ENCODE measurements around the gene PARD3.

Gene PARD3

GRCh38 chr10:34106356-34106885 is 708.7 kb downstream of the PARD3 start:
- DNase-seq (ENCODE audit: low read depth in 2 of 2), result no peak

DNA sequence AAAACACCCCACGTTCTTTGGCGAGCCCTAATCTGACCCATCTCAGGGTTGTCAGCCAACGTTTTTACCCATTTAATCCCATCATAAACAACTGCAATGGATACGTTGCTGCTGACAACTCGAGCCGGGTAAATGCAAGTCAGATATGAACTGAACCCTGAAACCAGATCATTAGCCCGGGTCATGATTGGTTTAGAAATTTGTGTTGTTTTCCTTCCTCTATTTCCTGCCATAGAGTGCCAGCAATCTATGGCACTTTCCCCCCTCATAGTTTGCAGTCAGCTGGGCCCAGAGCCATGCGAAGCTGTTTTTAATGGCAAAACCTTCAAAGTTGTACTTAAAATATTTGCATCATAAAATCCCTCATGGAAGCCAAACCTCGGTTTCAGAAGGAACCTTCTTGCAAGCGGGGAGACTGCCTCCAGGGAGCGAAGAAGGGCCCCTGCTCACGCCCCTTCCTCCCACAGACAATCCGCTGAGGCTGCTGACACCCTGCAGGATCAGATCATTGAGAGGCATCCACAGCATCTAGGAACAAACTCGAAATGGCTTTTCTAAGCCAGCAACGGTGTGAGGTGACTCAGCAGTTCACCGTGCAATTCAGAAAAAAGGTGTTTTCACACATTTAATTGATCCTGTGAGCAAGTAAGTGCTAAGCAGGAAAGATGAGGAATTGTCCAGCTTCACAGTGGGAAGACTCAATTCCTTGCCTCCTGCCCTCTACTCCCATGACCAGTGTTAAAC is 710.1 kb downstream of the PARD3 start:
- no peak for DNase-seq (ENCODE audit: low read depth in 2 of 2)

- DNase-seq (ENCODE audit: low read depth in 2 of 2), result no peak
Measured at GRCh38 chr10:34102893-34103506, 712.1 kb downstream of the PARD3 start.

GRCh38 chr10:34102237-34102673 is 712.8 kb downstream of the PARD3 start:
- DNase-seq (ENCODE audit: low read depth in 2 of 2), result no peak

- no peak for DNase-seq (ENCODE audit: low read depth in 2 of 2)
Measured at GRCh38 chr10:34101001-34101400, 714.1 kb downstream of the PARD3 start.

DNA sequence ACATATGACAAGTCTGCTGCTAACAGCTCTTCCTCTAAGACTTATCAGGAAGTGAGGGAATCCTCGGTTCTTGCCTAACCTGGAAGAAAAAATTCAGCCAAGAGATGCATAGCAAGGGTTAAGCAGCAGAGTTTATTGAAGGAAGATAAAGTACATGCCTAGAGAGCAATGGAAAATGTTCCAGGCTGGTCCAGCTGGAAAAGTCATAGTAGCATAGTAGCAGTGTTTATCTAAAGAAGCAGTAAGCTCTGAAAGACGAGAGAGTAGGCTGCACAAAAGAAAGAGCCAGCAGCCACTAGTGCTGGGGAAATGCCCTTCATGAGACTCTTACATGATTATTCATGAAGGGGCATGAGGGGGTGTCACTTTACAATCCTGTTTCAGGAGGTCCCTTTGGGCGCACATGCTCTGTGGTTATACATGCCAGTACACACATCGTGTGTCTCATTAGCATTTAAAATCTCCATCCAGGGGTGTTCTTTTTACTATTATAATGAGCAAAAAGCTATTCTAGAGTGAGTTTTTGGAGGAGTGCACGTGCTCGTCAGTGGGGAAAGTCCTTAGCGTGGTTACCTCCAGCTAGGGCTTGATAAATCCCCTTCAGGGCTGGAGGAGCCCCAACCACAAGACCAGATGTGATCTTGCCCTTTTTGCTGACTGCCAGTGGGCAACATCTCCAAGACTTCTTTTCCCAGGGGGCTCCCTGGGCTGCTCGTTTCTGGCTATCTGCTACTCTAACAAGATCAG is 716.1 kb downstream of the PARD3 start:
- no peak for DNase-seq (ENCODE audit: low read depth in 2 of 2)

DNA sequence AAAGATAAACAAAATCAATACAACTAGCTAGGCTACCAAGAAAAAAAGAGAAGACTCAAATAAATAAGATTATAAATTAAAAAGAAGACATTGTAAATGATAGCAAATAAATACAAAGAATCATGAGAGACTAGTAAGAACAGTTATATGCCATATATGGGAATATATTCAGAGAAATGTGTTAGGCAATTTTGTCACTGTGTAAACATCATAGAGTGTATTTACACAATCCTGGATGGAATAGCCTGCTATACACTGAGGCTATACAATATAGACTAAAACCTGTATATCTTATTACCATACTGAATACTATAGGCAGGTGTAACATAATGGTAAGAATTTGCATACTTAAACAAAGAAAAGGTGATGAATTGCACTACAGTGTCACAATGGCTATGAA is 717.4 kb downstream of the PARD3 start:
- DNase-seq (ENCODE audit: low read depth in 2 of 2), result no peak

- no peak for DNase-seq (ENCODE audit: low read depth in 2 of 2)
Measured at GRCh38 chr10:34094961-34095360, 720.1 kb downstream of the PARD3 start.

DNA sequence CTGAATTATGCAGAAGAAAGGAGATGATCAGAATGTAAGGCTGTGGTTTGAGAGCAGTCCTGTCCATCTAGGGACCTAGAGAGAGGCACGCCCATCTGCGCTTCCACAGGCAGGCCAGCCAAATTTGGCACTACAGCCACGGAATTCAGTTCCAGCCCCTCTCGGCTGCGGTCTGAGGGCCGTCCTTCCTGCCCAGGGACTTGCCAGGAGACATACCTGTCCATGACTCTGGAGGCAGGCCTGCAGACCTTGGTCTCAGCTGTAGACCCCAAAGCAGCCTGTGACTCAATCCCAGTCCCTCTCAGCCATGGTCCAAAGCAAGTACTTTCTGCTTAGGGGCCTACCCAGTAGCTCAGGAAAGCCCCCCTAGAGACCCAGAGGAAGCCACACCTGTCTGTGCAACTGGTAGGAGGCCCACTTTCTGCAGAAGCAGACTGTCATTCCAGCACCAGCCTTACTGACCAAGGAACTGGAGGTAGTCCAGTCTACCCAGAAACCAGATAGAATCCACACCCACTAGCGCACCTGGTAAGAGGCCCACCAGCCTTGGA is 720.9 kb downstream of the PARD3 start:
- DNase-seq (ENCODE audit: low read depth in 2 of 2), result no peak

DNA sequence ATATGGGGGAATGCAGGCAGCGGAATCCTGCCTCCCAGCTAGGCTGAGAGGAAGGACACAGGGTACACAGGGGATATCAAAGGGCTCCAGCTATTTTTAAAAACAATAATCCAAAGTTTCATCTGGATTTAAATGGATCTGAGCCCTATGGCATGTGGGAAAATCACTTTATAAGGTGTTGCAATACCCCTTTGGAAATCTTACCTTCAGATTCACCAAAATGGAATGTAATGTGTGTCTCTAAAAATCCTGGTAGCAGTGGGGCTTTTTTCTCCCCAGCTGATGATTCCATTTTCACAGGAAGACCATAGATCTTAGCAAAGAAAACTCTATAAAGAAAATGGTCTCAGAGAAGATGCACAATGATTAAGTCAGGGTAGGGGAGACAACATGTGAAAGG is 722.2 kb downstream of the PARD3 start:
- DNase-seq (ENCODE audit: low read depth in 2 of 2), result no peak

DNA sequence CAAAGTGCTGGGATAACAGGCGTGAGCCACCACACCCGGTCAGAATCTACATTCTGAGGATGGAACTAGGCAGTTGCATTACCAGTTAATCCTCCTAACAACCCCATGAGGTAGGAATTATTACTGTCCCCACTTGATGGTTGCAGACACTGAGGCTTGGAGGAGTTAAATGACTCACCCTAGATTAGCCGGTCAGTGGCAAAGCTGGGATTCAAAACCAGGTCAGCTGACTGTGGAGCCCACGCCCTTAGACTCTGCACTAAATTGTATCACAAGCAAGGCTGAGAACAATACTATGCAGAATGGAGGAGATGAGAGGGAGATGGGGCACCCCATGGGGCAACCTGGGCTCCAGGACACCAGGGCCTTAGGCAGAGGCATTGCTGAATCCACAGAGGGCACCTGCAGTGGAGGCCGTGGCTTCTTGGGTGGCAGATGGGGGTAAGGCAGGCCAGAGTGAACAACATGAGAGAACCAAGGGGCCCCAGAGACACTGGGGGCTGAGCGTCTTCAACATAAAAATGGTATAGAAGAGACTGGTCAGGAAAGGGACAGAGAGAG is 723.4 kb downstream of the PARD3 start:
- no peak for DNase-seq (ENCODE audit: low read depth in 2 of 2)

DNA sequence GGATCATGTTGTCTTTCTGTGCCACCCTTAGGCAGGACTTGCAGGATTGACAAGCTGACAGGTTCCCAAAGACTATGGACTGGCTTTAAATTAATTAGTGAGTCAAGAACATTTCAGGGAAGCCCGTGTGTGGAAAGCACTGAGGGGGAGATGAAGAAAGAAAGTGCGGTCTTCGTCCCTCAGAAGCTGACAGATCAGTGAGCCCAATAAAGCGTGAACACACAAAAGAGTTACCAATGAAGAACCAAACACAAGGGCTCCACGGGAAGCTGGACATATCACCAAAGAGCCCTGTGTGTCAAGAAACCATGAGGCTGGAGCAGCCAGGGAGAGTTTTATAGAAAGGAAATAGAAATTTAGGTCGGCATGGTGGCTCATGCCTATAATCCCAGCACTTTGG is 725.8 kb downstream of the PARD3 start:
- no peak for DNase-seq (ENCODE audit: low read depth in 2 of 2)

DNA sequence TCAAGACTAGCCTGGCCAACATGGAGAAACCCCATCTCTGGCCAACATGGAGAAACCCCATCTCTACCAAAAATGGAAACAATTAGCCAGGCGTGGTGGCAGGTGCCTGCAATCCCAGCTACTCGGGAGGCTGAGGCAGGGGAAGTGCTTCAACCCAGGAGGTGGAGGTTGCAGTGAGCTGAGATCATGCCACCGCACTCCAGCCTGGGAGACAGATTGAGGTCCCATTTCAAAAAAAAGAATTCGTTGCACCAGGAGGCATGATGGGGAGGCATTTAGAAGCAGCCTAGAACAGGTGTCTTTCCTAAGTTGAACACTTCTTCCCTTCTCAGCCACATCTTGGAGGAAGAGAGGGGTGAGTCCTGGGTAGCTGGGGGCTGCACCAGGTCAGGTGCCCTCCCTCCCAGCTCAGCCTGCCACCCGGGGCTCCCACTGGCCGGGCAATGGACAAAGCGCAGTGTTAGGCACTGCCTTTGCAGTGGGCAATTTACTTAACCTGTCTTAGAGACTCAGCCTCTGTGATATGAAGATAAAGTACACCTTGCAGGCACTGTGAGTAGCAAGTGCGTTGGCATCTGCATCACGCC is 726.8 kb downstream of the PARD3 start:
- no peak for DNase-seq (ENCODE audit: low read depth in 2 of 2)

DNA sequence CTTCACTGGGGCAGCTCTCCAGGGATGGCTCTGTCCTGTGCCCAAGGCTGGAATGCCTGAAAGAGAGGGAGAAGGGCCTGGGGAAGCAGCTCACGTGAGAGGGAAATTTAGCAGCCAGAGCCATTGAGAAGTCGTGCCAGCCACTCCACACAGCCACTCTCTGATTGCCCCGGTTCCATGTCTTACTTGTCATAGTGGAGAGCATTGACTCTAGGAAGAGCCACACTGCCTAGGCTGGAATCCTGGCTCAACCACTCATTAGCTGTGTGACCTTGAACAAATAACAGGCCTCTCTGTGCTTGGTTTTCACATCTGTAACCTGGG is 728.0 kb downstream of the PARD3 start:
- no peak for DNase-seq (ENCODE audit: low read depth in 2 of 2)

DNA sequence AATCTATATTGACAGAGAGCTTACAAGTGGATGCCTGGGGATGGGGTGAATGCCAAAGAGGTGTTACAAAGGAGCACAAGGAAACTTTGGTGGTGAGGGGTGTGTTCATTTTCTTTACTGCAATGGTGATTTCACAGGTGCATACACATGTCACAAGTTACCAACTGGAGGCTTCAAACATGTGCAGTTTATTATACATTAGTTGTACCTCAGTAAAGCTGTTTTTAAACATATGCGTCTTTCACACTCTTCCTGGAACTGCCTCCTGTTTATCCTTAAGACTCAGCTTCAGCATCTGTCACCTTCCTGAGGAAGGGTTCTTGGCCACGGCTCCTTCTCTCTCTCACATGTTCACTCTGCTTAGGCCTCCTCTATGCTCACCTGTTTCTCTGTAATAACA is 731.5 kb downstream of the PARD3 start:
- no peak for DNase-seq (ENCODE audit: low read depth in 2 of 2)

GRCh38 chr10:34081948-34082347 is 733.1 kb downstream of the PARD3 start:
- no peak for DNase-seq (ENCODE audit: low read depth in 2 of 2)

DNA sequence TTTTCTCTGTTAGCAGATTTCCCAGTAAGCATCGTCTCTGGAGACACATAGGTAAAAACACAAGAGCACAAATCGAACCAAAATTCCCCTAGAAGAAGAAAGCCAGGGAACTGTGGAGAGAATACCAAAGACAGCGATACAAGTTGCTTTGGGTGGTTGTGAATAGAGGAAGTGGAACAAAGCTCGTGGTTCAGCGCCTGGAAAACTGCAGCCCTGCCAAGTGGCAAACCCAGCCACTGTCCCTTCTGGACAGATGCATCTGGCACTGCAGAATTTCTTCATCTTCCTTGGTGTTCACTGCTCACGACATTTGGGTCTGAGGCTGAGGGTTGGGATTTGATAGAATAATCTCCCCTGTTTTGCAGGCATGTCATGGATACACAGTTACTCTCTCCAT is 733.8 kb downstream of the PARD3 start:
- no peak for DNase-seq (ENCODE audit: low read depth in 2 of 2)

GRCh38 chr10:34080485-34081346 is 734.4 kb downstream of the PARD3 start:
- no peak for DNase-seq (ENCODE audit: low read depth in 2 of 2)

GRCh38 chr10:34079702-34080484 is 735.2 kb downstream of the PARD3 start:
- DNase-seq (ENCODE audit: low read depth in 2 of 2), result no peak
